Right ventricle myocardium superior (tissue), 1 donor: ENCODE measurements around the gene RCE1. TPM values are rescaled to one million over a fixed set of nuclear protein-coding genes. Genes with fewer than 3 reads are reported as not detected.
A peak's percentile ranks its signal among the peaks of the same experiment; 100 is the strongest.
"Not testable (repeated sequence)": the region's sequence is repeated elsewhere in the genome, so short reads cannot be mapped to it uniquely, and the experiment has no call there.

ENCODE experiments used
- ATAC-seq: fragments of 200-7000 bp; cut with Tn5 transposase; one replicate; pipeline ENCODE4 v1.9.1; 2020; ENCODE audit warnings: mild to moderate bottlenecking; ENCODE audit not compliant: poor library complexity
- DNase-seq: peaks from one replicate; pipeline ENCODE4 v3.0.0-alpha.2; 2020
- intact Hi-C: fragments of 100-400 bp; cut with DNase I; formaldehyde crosslinking; loops from one replicate; pipeline ENCODE4 v1.11.2; 2022
- long read RNA-seq: library from polyadenylated mRNA; unstranded; transcript quantifications from one replicate; pipeline ENCODE4 v2.0.0, GENCODE V29; 2021
- total RNA-seq: library from RNA; stranded (reverse); fragmentation: NEBNext Ultra II Directional; extraction: Animal tissue kit (Norgen Biotek cat#: 25700); gene quantifications from one replicate; pipeline ENCODE4 v1.2.1, GENCODE V29; 2021
- donor health status: DM: no; HTN: yes; CAD: no; lungs with severe emphysema.

The RCE1 gene
- total RNA-seq, result 6.2 TPM
- long read RNA-seq, transcript RCE1-201 (8 exons, 1,485 nt), result major isoform, 7 of 11 reads
- long read RNA-seq, partial matches to known transcripts, result 1 of 11 reads
- long read RNA-seq, other reads (novel, unspliced or antisense), result 0 of 11 reads

- intact Hi-C loops, result no loop called here
- peak; percentile 95 for DNase-seq
- peak; percentile 98 for ATAC-seq
Measured at GRCh38 chr11:66842896-66843775, at the start of gene RCE1. Gene RCE1 (plus strand): TSS chr11:66843441. CDS start chr11:66843456, 15 bp downstream.

- DNase-seq, ATAC-seq, intact Hi-C loops: not testable (repeated sequence)
Measured at GRCh38 chr11:66799815-66800214, 43.4 kb upstream of the RCE1 start.

GRCh38 chr11:66800720-66801428 is 42.4 kb upstream of the RCE1 start:
- ATAC-seq, result no peak
- intact Hi-C loops, result no loop called here
- no peak for DNase-seq

DNA sequence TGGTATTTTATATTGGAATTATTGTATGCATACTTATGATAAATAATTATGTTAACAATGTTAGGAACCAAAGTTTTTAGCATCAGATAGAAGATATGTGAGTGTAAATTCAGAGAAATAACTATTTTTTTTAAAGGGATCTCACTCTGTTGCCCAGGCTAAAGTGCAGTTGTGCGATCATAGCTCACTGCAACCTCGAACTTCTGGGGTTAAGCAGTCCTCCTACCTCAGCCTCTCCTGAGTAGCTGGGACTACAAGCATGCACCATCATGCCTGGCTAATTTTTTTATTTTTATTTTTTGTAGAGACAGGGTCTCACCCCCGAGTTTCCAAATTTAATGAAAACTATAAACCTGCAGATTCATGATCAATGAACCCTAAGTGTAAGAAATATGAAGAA is 33.6 kb upstream of the RCE1 start:
- ATAC-seq, result no peak
- intact Hi-C loops, result no loop called here

GRCh38 chr11:66810576-66811185 is 32.6 kb upstream of the RCE1 start:
- intact Hi-C loops, result no loop called here

More for the DNA sequence above, 33.6 kb upstream of the RCE1 start:
- DNase-seq, result no peak

GRCh38 chr11:66814678-66815077 is 28.6 kb upstream of the RCE1 start:
- intact Hi-C loops, result no loop called here
- ATAC-seq, result no peak
- DNase-seq, result no peak

More at GRCh38 chr11:66810576-66811185, 32.6 kb upstream of the RCE1 start:
- no peak for DNase-seq
- no peak for ATAC-seq

DNA sequence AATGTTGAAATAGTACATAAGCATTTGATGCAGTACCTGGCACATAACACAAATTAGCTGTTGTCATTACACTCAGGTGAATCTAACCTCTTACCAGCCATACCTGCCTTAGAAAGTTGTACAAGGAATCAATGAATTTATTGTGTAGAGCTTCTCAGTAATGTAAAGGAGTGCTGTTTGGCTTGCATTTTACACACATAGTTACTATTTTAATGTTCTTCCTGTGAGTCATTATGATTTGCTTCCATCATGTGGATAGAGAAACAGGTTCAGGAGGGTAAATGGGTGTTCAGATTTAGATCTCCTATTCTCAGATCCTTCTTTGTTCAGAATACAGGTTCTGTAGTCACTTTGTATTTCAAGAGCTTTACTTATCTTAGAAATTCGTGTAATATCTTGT is 27.6 kb upstream of the RCE1 start:
- ATAC-seq (no peak), DNase-seq (no peak)
- intact Hi-C loops, result no loop called here

DNA sequence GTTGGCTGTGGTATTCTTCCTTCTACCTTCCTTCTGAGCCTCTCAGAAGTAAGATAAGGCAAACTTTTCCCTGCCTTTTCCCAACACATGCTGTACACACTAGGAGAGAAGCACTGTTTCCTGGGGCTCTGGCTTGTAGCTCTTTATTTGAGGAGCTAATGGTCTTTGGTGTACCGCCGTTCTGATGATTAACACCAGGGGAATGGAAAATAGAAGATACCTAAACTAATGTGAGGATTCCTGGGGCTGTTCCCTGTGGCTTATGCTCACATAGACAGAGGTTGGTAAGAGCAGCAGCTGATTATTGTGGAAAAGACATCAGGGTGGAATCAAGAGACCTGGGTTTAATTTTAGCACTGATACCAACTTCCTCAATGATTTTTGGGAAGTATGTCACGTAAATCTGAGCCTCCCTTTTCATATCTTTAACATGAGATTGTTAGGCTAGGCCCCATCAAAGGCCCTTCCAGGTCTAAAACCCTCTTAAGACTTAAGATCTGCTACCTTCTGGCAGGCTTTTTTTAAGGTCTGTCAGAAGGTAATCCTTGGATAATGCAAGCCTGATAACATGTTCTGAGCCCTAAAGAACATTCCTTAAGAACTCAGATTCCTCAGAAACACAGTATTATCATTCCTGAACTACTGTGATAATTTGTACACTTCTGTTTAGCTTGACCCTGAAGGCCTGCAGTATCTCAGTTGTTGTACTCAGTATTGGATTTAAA is 24.8 kb upstream of the RCE1 start:
- DNase-seq, result no peak
- intact Hi-C loops, result no loop called here
- no peak for ATAC-seq

GRCh38 chr11:66820381-66820780 is 22.9 kb upstream of the RCE1 start:
- intact Hi-C loops, result no loop called here
- ATAC-seq (no peak), DNase-seq (no peak)

GRCh38 chr11:66820901-66821300 is 22.3 kb upstream of the RCE1 start:
- DNase-seq (no peak), ATAC-seq (no peak)
- intact Hi-C loops, result no loop called here

DNA sequence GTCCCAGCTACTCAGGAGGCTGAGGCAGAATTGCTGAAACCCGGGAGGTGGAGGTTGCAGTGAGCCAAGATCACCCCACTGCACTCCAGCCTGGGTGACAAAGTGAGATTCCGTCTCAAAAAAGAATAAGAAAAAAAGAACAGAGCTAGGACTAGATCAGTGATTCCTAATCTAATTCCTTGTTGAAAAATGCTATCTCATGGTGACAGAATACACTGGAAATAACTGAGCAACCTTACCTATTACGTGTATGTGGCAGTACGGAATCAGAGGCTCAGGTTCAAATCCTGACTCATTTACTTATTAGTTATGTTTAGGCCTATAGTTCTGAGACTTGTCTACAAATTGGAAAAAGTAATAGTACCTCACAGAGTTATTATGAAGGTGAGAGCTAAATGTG is 19.5 kb upstream of the RCE1 start:
- intact Hi-C loops, result no loop called here
- DNase-seq (no peak), ATAC-seq (no peak)

DNA sequence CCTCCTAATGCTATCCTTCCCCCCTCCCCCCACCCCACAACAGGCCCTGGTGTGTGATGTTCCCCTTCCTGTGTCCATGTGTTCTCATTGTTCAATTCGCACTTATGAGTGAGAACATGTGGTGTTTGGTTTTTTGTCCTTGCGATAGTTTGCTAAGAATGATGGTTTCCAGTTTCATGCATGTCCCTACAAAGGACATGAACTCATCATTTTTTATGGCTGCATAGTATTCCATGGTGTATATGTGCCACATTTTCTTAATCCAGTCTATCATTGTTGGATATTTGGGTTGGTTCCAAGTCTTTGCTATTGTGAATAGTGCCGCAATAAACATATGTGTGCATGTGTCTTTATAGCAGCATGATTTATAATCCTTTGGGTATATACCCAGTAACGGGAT is 18.7 kb upstream of the RCE1 start:
- intact Hi-C loops, result not testable (repeated sequence)

DNA sequence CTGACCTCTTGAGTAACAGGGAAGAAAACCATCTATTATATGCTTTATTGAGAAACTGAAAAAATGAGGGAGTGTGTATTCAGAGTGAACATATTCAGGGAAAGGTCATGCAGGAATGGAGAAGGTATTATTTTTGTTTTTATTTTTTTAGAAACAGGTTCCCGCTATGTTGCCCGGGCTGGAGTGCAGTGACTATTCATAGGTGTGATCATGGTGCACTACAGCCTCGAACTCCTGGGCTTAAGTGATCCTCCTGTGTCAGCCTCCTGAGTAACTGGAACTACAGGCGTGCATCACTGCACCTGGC is 8.7 kb upstream of the RCE1 start:
- DNase-seq (no peak), ATAC-seq (peak; percentile 28)
- intact Hi-C loops, result loop anchor here (2.0 to 5.0 kb wide), 3 partner anchors 140 to 427 kb away; no protein-coding TSS in a partner anchor

More for the DNA sequence above, 18.7 kb upstream of the RCE1 start:
- DNase-seq, ATAC-seq: not testable (repeated sequence)

DNA sequence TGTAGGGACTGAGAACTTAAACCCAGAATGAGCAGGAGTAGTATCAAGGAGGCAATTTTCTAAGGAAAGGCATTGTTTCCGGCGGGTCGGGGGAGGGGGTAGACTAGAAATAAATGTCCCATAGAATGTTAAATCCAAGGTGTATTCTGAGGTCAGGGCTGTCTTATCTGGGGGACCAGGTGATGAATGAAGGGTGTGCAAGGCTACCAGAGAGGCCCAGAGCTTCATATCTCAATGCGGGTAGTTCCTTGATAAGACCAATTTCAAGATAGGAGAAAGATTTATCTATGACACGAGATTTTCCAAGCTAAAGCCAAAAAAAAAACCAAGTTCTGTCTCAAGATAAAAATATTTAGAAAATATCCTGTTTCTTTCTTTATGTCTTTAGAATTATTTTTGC is 8.3 kb upstream of the RCE1 start:
- ATAC-seq, result no peak
- intact Hi-C loops, result loop anchor here (2.0 to 5.0 kb wide), 3 partner anchors 140 to 428 kb away; no protein-coding TSS in a partner anchor
- no peak for DNase-seq

DNA sequence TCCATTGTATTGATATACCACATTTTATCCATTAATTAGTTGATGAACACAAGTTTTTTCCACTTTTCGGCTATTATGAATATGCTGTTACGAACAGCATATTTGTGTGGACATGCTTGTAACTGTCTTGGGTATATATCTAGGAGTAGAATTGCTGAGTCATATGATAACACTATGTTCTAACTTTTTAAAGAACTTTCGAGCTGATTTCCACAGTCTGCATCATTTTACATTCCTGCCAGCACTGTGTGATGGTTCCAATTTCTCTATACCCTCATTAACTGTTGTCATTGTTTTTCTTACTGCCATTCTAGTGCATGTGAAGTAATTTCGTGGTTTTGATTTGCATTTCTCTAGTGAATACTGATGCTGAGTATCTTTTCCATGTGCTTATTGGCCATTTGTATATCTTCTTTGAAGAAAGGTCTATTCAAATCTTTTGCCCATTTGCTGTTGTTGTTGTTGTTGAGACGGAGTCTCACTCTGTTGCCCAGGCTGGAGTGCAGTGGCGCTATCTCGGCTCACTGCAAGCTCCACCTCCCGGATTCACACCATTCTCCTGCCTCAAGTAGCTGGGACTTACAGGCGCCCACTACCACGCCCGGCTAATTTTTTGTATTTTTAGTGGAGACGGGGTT is 7.4 kb upstream of the RCE1 start:
- DNase-seq (no peak), ATAC-seq (no peak)
- intact Hi-C loops, result loop anchor here (2.0 kb wide), 1 partner anchor 141 kb away; no protein-coding TSS in a partner anchor

- ATAC-seq (no peak), DNase-seq (no peak)
- intact Hi-C loops, result no loop called here
Measured at GRCh38 chr11:66840317-66841091, 2.7 kb upstream of the RCE1 start.

DNA sequence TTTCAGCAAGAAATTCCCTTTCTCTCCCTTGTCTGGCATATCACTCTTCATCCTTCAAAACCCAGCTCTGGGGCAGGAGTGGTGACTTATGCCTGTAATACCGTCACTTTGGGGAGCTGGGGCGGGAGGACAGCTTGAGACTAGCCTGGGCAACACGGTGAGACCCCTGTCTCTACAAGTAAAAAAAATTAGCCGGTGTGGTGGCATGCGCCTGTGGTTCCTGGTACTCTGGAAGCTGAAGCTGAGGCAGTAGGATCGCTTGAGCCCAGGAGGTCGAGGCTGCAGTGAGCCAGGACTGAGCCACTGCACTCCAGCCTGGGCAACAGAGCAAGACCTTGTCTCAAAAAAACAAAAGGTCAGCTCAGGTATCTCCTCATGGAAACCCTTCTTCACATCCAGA is 1.4 kb upstream of the RCE1 start:
- DNase-seq, result no peak
- intact Hi-C loops, result no loop called here
- no peak for ATAC-seq
